ENCODE results near the gene LRP5.

The LRP5 gene

DNA sequence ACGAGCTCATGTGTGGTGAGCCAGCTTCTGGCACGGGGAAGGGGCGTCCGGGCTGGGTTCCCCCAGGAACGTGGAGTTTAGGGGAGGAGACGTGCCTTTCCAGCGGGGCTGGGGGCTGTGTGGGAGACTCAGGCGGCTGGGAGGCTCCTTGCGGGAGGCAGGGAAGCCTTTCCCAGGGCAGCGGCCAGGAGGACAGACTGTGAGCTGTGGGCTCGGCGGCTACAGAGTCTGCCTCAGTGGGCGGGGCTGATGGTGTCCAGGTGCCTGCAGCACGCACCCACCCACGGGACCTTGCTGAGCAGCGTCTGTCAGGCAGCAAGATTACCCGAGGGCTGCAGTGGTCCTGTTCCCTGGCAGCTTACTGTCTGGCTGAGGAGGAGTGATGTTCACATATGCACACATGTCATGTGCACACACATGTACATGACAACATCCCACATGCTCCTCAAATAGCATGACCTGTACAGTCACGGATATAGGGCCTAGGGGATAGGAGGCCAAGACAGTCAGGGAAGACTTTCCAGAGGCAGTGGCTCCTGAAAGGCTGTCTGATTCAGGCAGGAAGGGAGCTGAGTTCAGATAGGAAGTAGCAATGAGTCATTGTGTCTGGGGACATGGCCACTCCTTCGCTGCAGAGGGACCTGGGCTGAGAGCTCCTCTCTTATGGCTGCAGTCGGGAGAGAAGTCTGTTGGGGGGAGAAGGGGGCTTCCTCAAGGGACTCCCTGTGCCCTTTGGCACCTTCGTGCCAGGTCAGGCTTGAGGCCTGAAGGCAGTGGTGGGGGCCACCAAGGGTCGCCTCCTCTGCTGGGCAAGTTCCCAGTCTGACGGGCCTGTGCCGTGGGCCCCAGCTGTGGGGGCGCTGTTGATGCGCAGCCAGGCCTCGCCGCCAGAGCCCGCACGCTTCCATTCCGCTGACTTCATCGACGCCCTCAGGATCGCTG is 124.9 kb downstream of the LRP5 start:
- Histone ChIP-seq H3K27me3 (peaks cover 0 to 10% (median 0%) of the 10 kb centered on the region in 11 experiments; a peak in 3 of 22 replicates), H3K9ac (peak overlapping the region; percentile 10 to 64 (median 55); a peak in 18 of 22 replicates), H3K9me3 (replicated peaks in 1 of 11) (no peaks in the 10 kb centered on the region), H4K20me1 (peaks cover 0 to 100% (median 34%) of the 10 kb centered on the region in 11 experiments; a peak in 16 of 22 replicates), H3K4me2 (peak overlapping the region; percentile 67 to 97 (median 91)), H3K36me3 (peaks cover 0 to 67% (median 30%) of the 10 kb centered on the region in 11 experiments; a peak in 18 of 22 replicates), H3K4me1 (peaks cover 81 to 97% (median 92%) of the 10 kb centered on the region in 10 experiments), H3K4me3 (peak overlapping the region in 4 of 10 experiments; percentile 3 to 47 (median 10); a peak in 5 of 20 replicates), H3K27ac (peak overlapping the region in 10 of 11 experiments; percentile 53 to 76 (median 69); a peak in 20 of 22 replicates)
- no peak for TF ChIP-seq Cebpa-rat (IDR thresholded peaks at IDR 0.05)

DNA sequence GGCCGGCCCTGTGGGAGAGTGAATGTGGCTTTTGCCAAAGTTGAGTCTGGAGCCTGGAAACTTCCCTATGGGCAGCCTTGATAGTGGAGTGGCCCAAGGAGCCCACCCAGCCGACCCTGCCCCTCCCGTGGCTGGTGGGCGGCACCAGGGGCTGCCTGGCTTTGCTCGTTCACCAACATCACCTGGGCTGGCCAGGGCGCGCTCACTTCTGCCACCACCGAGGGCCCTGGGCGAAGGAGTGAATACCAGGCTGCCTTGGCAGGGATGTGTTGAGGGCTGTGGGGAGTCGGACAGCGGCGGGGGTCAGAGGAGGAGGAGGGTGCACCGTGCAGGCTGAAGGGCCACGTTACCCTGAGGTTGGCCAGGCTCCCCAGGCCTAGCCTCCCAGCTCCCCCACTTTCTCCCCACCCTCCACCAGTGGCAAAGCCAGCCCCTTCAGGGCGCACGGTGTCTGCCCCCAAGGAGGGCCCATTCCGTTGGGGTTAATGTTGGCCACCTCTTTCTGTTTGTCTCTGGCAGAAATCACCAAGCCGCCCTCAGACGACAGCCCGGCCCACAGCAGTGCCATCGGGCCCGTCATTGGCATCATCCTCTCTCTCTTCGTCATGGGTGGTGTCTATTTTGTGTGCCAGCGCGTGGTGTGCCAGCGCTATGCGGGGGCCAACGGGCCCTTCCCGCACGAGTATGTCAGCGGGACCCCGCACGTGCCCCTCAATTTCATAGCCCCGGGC is 125.7 kb downstream of the LRP5 start:
- TF ChIP-seq Cebpa-rat (IDR thresholded peaks at IDR 0.05), result no peak
- Histone ChIP-seq H3K9me3 (replicated peaks in 1 of 11) (no peaks in the 10 kb centered on the region), H3K4me3 (peak overlapping the region in 1 of 10 experiments; percentile 47; a peak in 2 of 20 replicates), H3K27ac (peak overlapping the region in 10 of 11 experiments; percentile 53 to 76 (median 69); a peak in 20 of 22 replicates), H4K20me1 (peaks cover 0 to 99% (median 26%) of the 10 kb centered on the region in 11 experiments; a peak in 15 of 22 replicates), H3K36me3 (peaks cover 0 to 71% (median 30%) of the 10 kb centered on the region in 11 experiments; a peak in 18 of 22 replicates), H3K4me1 (peaks cover 81 to 97% (median 92%) of the 10 kb centered on the region in 10 experiments), H3K27me3 (0 out of 22 replicates have a peak, but pooled peaks cover 0 to 1% (median 0%) of the 10 kb centered on the region in 11 experiments), H3K4me2 (peak overlapping the region; percentile 67 to 97 (median 91)), H3K9ac (peak overlapping the region in 9 of 11 experiments; percentile 18 to 64 (median 53); a peak in 12 of 22 replicates)

DNA sequence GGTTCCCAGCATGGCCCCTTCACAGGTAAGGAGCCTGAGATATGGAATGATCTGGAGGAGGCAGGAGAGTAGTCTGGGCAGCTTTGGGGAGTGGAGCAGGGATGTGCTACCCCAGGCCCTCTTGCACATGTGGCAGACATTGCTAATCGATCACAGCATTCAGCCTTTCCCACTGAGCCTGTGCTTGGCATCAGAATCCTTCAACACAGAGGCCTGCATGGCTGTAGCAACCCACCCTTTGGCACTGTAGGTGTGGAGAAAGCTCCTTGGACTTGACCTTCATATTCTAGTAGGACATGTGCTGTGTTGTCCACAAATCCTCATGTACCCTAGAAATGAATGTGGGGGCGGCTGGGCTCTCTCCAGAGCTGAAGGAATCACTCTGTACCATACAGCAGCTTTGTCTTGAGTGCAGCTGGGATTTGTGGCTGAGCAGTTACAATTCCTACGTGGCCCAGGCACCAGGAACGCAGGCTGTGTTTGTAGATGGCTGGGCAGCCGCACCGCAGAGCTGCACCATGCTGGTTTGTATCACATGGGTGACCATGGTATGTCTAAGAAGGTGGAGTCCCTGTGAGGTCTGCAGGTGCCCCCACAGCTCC is 126.4 kb downstream of the LRP5 start:
- peaks cover 0 to 69% (median 29%) of the 10 kb centered on the region in 11 experiments; a peak in 18 of 22 replicates for H3K36me3 ChIP-seq
- peaks cover 74 to 92% (median 87%) of the 10 kb centered on the region in 10 experiments for H3K4me1 ChIP-seq
- peak overlapping the region; percentile 67 to 97 (median 91) for H3K4me2 ChIP-seq
- no peaks in the 10 kb centered on the region for H3K9me3 ChIP-seq (replicated peaks in 1 of 11)
- no peak overlapping the region for H3K4me3 ChIP-seq
- H3K27me3 ChIP-seq, result no peaks in the 10 kb centered on the region
- H4K20me1 ChIP-seq, result peaks cover 0 to 92% (median 22%) of the 10 kb centered on the region in 11 experiments; a peak in 14 of 22 replicates
- H3K27ac ChIP-seq, result peak overlapping the region in 7 of 11 experiments; percentile 24 to 76 (median 58); a peak in 11 of 22 replicates
- peak overlapping the region in 7 of 11 experiments; percentile 0 to 73 (median 24); a peak in 8 of 22 replicates for H3K9ac ChIP-seq
- TF ChIP-seq Cebpa-rat (IDR thresholded peaks at IDR 0.05), result no peak

GRCh38 chr11:68439355-68440065 is 127.1 kb downstream of the LRP5 start:
- peak overlapping the region; percentile 67 to 97 (median 91) for H3K4me2 ChIP-seq
- peaks cover 72 to 88% (median 85%) of the 10 kb centered on the region in 10 experiments for H3K4me1 ChIP-seq
- H3K9me3 ChIP-seq (replicated peaks in 1 of 11), result no peaks in the 10 kb centered on the region
- no peaks in the 10 kb centered on the region for H3K27me3 ChIP-seq
- peak overlapping the region in 9 of 11 experiments; percentile 6 to 73 (median 61); a peak in 17 of 22 replicates for H3K9ac ChIP-seq
- no peak for TF ChIP-seq Cebpa-rat (IDR thresholded peaks at IDR 0.05)
- peaks cover 0 to 85% (median 22%) of the 10 kb centered on the region in 11 experiments; a peak in 13 of 22 replicates for H4K20me1 ChIP-seq
- peaks cover 0 to 66% (median 25%) of the 10 kb centered on the region in 11 experiments; a peak in 17 of 22 replicates for H3K36me3 ChIP-seq
- 0 out of 20 replicates have a peak overlapping the region, but pooled peaks of 1 of the 10 experiments have one; percentile 3 for H3K4me3 ChIP-seq
- peak overlapping the region in 9 of 11 experiments; percentile 43 to 80 (median 66); a peak in 17 of 22 replicates for H3K27ac ChIP-seq

- Histone ChIP-seq H3K9ac (peak overlapping the region; percentile 6 to 73 (median 60); a peak in 19 of 22 replicates), H3K36me3 (peaks cover 0 to 66% (median 19%) of the 10 kb centered on the region in 11 experiments; a peak in 17 of 22 replicates), H3K4me3 (peak overlapping the region in 3 of 10 experiments; percentile 3 to 39 (median 35); a peak in 3 of 20 replicates), H4K20me1 (peaks cover 0 to 78% (median 22%) of the 10 kb centered on the region in 11 experiments; a peak in 13 of 22 replicates), H3K27me3 (no peaks in the 10 kb centered on the region), H3K4me2 (peak overlapping the region; percentile 67 to 97 (median 89)), H3K4me1 (peaks cover 72 to 81% (median 80%) of the 10 kb centered on the region in 10 experiments), H3K27ac (peak overlapping the region; percentile 0 to 80 (median 64); a peak in 19 of 22 replicates), H3K9me3 (replicated peaks in 1 of 11) (no peaks in the 10 kb centered on the region)
- TF ChIP-seq Cebpa-rat (IDR thresholded peaks at IDR 0.05), result no peak
These were observed 127.8 kb downstream of the LRP5 start for GRCh38 chr11:68440224-68440623.

DNA sequence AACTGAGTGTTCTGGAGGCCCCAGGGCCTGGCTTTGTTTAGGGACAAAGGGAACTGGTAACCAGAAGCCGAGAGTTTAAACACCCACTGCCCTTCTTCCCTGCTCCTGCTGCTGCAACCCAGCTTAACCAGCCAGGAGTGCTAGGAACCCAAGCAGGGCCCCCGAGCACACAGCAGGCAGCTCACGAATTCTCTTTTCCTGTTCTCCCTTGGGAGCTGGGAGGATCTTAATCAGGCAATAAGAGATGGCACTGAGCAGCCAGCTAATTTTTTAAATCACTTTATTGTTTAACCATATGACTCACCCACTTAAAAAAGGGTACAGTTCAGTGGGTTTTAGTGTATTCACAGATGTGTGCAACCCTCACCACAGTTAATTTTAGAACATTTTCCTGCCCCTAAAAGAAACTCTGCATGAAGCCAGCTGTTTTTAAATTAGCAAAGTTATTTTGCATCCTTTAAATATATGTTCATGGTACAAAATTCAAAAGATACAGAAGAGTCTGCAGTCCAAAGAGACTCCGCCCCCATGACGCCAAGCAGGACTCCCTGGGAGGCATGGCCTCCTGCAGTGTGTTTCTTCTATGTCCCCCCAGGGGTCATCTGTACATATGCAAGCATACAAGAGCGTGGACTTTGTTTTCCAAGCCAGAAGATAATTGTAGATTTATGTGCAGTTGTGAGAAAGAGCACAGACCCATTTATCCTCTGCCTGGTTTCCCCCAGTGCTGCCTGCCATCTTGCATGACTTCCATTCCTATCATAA is 129.3 kb downstream of the LRP5 start:
- no peaks in the 10 kb centered on the region for H3K9me3 ChIP-seq (replicated peaks in 1 of 11)
- peaks cover 0 to 70% (median 23%) of the 10 kb centered on the region in 11 experiments; a peak in 14 of 22 replicates for H4K20me1 ChIP-seq
- H3K4me3 ChIP-seq, result peak overlapping the region in 6 of 10 experiments; percentile 11 to 35 (median 24); a peak in 4 of 20 replicates
- TF ChIP-seq Cebpa-rat (IDR thresholded peaks at IDR 0.05), result no peak
- peak overlapping the region; percentile 67 to 97 (median 89) for H3K4me2 ChIP-seq
- peak overlapping the region in 10 of 11 experiments; percentile 38 to 73 (median 58); a peak in 20 of 22 replicates for H3K9ac ChIP-seq
- peaks cover 63 to 73% (median 66%) of the 10 kb centered on the region in 10 experiments for H3K4me1 ChIP-seq
- H3K27me3 ChIP-seq, result no peaks in the 10 kb centered on the region
- H3K36me3 ChIP-seq, result peaks cover 0 to 67% (median 30%) of the 10 kb centered on the region in 11 experiments; a peak in 15 of 22 replicates
- peak overlapping the region in 9 of 11 experiments; percentile 54 to 80 (median 66); a peak in 18 of 22 replicates for H3K27ac ChIP-seq

All from BLaER1 treated with 17β-estradiol and CSF1 and Interleukin-3, amounts not matched to agents 10 nM and 100 nM (cell line).